Posterior cingulate gyrus (tissue), 11 donors: ENCODE results near the gene GIPC2.

Source experiments
- DNase-seq, 10 donors: peaks; one replicate each; pipeline versions ENCODE4 v3.0.0 to v3.0.0-alpha.2; 2020 to 2021; ENCODE audit warnings: mixed read lengths in 3 of 10
- intact Hi-C: fragments of 100-400 bp; cut with DNase I; formaldehyde crosslinking; loops from one replicate; pipeline ENCODE4 v1.15.1; 2023

The GIPC2 gene

GRCh38 chr1:78032996-78033796 is 12.6 kb upstream of the GIPC2 start:
- no peak for DNase-seq
- intact Hi-C loops = no loop called here

DNA sequence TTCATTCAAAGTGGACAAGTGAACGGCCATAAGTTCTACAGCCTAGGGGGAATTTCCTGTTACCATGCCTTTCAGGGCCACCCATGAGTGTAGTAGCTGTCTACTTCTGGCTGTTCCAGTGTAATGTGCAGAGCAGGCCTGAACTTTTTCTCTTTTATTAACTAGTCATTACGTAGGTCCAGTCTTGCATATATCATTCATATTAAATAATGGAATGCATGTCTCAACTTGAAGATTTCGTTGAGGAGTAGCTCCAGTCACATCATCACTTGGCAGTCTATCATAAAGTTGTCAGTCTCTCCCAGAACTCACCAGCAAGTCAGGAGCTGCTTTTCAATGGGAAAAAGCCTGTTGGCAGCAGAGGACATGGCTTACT is 12.0 kb upstream of the GIPC2 start:
- intact Hi-C loops = no loop called here

DNA sequence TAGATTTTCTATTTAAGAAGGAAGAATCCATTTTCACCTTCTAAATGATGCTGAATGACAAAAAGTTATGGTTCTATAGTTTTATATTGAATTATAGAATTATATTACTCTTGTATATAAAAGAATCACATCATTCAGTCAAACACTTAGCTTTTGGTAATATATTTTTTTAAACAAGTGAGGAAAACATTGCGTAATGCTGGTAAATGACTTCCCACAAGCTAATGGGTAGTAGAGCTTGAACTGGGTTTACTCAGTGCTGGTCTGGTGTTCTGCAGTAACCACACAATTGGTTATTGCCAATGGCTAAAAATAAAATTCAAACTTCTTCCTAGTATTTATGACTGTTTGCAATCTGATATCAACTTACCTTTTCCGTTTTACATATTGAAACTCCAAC is 10.6 kb upstream of the GIPC2 start:
- intact Hi-C loops = no loop called here
- no peak for DNase-seq

More for the DNA sequence above, 12.0 kb upstream of the GIPC2 start:
- DNase-seq = no peak

- intact Hi-C loops = no loop called here
- no peak for DNase-seq
Observed at GRCh38 chr1:78036450-78036849, 9.3 kb upstream of the GIPC2 start.

DNA sequence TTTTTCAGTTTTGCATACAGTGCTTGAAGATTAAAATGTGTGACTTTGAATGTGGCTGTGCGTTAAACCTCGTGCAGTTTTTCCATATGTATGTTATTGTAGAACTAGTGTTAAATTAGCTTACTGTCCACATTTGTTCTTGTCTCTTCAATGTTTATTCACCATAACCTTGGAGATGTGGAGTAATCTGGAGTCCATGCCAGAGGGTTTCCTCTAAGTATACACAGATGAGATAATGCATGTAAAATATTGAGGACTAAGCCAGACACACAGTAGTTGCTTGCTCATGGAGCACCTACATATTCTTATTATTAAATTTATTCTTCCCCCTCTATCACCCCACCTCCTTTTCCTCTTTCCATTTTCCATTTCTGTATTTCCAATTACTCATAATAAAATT is 7.7 kb upstream of the GIPC2 start:
- DNase-seq = no peak
- intact Hi-C loops = no loop called here

DNA sequence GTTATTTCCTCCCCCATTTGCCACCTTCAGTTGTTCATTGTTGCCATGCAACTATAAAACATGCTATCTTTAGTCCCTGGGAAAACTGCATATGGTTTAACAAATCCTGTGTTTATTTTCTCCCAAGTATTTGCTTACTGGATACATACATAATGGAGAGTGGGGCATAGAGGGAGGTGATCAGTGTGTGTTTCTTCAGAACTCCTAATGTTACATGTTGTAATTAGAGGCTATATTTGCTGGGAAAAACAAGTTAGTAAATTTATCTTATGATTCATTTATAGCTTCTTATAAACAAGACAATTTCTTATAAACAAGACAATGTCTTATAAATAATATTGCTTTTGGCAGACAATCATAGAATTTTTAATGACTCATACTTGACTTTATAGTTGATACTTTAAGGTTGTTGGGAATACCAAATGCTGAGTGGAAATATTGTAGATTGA is 7.3 kb upstream of the GIPC2 start:
- DNase-seq = no peak

DNA sequence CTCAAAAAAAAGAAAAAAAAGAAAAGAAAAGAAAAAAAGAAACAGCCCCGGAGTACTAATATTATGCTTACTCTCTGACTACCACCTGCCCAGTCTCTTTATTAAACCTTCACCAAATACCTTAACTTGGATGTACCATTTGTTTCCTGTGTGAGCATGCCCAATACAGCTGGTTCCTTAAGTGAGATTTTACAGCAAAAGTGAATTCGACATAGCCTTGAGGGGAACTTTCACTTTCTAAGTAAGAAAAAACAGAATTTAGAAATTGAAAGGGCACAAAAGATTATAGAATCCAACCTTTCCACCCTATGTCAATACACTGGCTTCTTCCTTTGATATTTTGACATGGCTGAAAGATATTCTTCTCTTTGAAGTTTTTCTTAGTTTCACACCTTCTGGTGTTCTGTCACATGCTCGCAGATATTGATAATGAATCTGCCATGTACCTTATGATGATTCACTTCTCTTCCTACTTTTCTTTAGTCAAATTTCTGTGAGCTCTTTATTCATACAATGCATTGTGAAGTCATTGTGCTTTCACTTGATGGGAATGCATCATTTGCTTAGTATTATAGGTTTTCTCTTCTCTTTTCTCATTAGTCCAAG is 5.2 kb upstream of the GIPC2 start:
- intact Hi-C loops = no loop called here
- DNase-seq = no peak

More for the DNA sequence above, 7.3 kb upstream of the GIPC2 start:
- intact Hi-C loops = no loop called here

GRCh38 chr1:78043436-78043835 is 2.3 kb upstream of the GIPC2 start:
- no peak for DNase-seq

GRCh38 chr1:78044796-78045562 is 787 bp upstream of the GIPC2 start:
- intact Hi-C loops = no loop called here
- no peak for DNase-seq

More at GRCh38 chr1:78043436-78043835, 2.3 kb upstream of the GIPC2 start:
- intact Hi-C loops = no loop called here

DNA sequence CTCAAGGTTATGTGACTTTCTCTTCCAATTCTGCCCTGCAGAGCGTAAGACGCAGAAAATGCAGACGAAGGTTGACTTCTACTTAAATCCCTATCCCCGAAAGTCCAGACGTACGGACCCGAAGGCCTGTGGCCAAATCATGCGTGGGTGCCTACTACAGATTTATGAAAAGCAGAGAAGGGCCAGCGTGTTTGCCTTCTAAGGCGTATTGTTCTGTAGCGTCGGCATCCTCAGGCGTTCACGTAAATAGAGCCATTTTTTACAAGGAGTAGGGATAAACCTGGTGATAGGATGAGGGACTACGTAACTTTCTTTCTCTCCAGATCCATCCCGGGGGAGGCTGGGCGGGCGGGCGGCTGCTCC is 222 bp upstream of the GIPC2 start:
- intact Hi-C loops = no loop called here
- no peak for DNase-seq

DNA sequence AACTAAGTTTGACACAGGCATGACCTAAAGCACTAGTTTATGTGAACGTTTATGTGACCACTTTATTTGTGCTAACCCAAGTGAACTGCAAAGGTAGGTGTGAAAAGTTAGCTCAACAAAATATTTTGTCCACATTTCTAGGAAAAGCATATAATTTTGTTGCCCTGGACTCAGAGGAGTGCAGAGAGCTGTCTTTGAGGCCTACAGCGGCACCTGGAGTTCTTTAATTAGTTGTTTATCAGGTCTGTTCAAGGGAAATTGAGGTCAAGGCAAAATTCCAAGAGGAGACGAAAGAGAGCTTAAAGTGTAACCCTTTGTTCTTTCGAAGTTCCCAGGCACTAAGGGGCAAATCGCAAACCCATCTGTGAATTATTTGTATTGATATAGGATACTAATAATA is 1.3 kb downstream of the GIPC2 start:
- intact Hi-C loops = no loop called here
- no peak for DNase-seq

DNA sequence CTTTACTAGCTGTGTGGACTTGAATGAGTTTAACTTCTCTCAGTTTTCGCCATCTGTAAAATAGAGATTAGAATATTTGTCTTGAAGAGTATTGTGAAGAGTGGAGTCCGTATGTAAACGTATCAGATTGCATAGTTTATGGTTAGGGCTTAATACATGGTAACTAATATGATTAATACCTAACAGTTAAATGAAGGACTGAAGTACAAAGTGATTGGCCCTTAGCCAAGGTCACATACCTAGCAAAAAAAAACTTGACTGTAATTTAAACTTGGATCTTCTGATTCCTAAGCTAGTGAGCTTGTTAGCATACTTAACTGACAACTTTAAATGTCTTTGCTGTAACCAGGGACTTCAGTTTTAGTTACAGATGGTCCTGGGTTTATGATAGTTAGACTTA is 1.9 kb downstream of the GIPC2 start:
- no peak for DNase-seq
- intact Hi-C loops = no loop called here

DNA sequence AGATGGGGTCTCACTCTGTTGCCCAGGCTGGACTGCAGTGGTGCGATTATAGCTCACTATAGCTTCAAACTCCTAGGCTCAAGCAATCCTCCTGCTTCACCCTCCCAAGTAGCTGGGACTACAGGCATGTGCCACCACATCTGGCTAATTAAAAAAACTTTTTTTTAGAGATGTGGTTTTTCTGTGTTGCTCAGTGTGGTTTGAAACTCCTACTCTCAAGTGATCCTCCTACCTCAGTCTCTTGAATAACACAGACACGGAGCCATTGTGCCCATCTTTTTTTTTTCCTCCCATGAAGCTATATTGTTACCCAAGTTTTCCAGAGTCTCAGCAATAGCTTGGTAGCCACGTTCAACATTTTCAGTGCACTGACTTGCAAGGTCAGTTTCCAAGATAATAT is 2.7 kb downstream of the GIPC2 start:
- intact Hi-C loops = no loop called here
- DNase-seq = no peak

DNA sequence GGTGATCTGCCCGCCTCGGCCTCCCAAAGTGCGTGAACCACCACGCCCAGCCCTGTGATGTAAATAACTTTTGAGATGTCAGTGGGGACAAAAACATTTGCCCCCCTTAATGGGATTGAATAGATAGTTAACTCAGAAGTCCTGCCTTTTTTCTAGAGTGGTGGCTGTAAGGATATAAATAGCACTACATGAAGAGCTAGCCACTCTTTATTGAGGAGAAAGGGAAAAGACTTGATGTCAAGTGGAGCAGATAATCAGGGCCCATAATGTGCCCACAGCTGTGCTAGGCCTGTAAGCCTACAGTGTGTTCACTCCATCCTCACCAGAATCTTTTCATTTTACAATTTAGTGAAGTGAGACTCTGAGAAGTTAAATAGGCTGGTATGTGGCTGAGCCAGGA is 3.6 kb downstream of the GIPC2 start:
- intact Hi-C loops = no loop called here
- no peak for DNase-seq

- DNase-seq = no peak
- intact Hi-C loops = no loop called here
Observed at GRCh38 chr1:78051005-78051404, 5.2 kb downstream of the GIPC2 start.

DNA sequence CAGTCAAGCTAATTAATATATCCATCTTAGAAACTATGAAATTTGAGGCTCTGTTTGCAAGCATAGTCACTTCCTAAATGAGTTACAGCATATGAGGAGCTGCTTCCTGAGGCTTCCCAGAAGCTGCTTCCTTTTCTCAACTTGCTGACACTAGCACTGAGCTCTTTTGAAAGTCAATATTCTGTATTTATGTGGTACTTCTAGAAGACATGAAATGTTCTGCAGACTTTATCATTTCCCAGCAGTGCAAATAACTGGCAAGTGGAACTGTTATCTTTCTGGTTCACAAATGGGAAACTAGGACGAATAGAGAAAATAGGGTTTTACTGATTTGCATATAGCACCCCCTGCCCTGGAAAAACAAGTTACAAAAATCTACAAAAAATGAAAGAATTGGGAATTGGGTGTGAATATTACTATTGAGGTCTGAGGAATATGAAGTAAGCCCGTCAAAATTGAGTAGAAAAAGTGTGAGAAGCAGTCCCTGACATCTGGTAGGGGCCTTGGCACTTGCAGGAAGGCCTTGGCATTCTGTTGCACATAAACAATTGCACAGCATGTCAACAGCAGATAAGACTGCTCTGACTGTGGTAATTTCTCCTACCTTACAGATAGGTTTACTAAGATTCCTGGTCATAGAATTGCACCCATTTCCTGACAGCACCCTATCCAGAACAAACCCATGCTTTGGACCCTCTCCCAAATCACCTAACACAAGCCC is 7.1 kb downstream of the GIPC2 start:
- intact Hi-C loops = no loop called here
- no peak for DNase-seq

GRCh38 chr1:78053498-78053897 is 7.7 kb downstream of the GIPC2 start:
- no peak for DNase-seq
- intact Hi-C loops = no loop called here

DNA sequence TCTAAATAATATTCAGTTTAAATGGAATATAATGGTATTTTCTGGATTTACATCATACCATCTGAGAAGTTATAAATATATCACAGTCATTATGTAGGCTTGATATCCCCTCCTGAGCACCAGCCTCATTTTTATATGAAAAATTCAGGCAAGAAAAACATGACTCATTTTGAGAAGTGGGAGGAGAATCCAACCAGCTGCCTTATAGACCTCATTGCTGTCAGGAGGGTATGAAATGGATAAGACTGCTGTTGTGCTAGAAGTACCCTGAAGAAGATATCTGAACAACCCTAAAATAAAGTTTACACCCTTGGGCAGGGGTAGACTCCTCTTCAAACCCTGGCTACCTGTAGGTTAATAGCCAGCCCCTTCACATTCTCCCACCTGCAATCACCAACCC is 8.8 kb downstream of the GIPC2 start:
- intact Hi-C loops = no loop called here
- no peak for DNase-seq

- intact Hi-C loops = no loop called here
- no peak for DNase-seq
Observed at GRCh38 chr1:78054972-78055371, 9.2 kb downstream of the GIPC2 start.

GRCh38 chr1:78055565-78056132 is 9.9 kb downstream of the GIPC2 start:
- intact Hi-C loops = no loop called here
- no peak for DNase-seq

- DNase-seq = no peak
- intact Hi-C loops = no loop called here
Observed at GRCh38 chr1:78058670-78059069, 12.9 kb downstream of the GIPC2 start.
